H1 (cell line): ENCODE data around the gene PMS1. TPM values are rescaled to one million over a fixed set of nuclear protein-coding genes. Genes with fewer than 3 reads are reported as not detected.

Experiments used
- CHD2 ChIP-seq: IDR thresholded peaks from 2 replicates; pipeline ENCODE4 v1.6.1; 2012; ENCODE audit warnings: low read length, improper control_type of control experiment
- NANOG ChIP-seq: IDR thresholded peaks from 2 replicates; pipeline ENCODE4 v1.6.1; 2011; ENCODE audit warnings: low read length, low read depth, mild to moderate bottlenecking, inconsistent platforms; ENCODE audit not compliant: insufficient read depth, poor library complexity, severe bottlenecking
- USF2 ChIP-seq: IDR thresholded peaks from 2 replicates; pipeline ENCODE4 v1.6.1; 2011; ENCODE audit warnings: low read length, improper control_type of control experiment
- polyA plus RNA-seq, 7 experiments: library from polyadenylated mRNA; depleted of rRNA in 3 of 7; stranded (reverse) in 5 of 7; unstranded in 2 of 7; fragments of >200 nt in 5 of 7; fragments of 200-250 nt in 2 of 7; gene quantifications; 1 replicate in 5 of 7; 2 replicates in 1 of 7; 4 replicates in 1 of 7; pipeline versions ENCODE4 v1.2.1 to v1.2.3, GENCODE V29; 2011 to 2013; ENCODE audit warnings: missing spikeins in 2 of 7, mixed read lengths in 2 of 7
- total RNA-seq: library from RNA; stranded (reverse); fragmentation: NEBNext Ultra II Directional; extraction: Animal tissue kit (Norgen Biotek cat#: 25700); gene quantifications from 2 replicates; pipeline ENCODE4 v1.2.1, GENCODE V29; 2021

The PMS1 gene
- total and polyA plus RNA-seq, 2 of the 8 experiments (the other 6 are each of a cell fraction or from before 2014, with no cell fraction given), result 13.1 to 59.7 TPM

DNA sequence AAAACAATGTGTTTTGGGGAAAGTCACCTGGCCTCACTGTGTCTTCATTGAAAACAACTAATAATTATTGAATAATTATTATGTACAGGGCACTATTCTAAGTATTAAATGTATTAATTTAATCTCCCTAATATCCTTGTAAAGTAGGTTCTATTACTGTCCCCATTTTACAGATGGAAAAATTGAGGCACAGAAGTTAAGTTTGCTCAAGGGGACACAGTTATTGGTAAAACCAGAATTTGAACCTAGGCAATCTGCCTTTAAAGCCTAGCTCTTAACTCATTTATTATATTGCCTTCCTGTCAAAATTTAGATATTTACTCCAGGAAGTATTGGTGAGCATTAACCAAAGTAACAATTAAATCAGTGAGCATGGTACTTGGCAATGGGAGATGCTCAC is 84.6 kb downstream of the PMS1 start (continued):
- TF ChIP-seq NANOG (no peak), CHD2 (no peak), USF2 (no peak)
